HepG2 (cell line): ENCODE measurements around the gene IL1RL2. TPM values are rescaled to one million over a fixed set of nuclear protein-coding genes. Genes with fewer than 3 reads are reported as not detected.

Source experiments
- ATAC-seq: fragments of 200-7000 bp; cut with Tn5 transposase; 3 replicates; pipeline ENCODE4 v1.9.1; 2020; ENCODE audit warnings: mild to moderate bottlenecking, moderate library complexity
- BruUV-seq: library from RNA; stranded (reverse); fragments of 400-500 nt; replicated peaks from 2 replicates; lab custom pipeline; 2021; lab: Mats Ljungman, UMichigan
- CTCF ChIA-PET: fragments of 300-600 bp; formaldehyde crosslinking; extraction: SDS; loops from one replicate; lab custom pipeline; 2021; ENCODE audit warnings: low total read pairs, inconsistent platforms, low intra/inter-chr PET ratio; lab: Yijun Ruan, JAX
- POLR2A ChIA-PET: fragments of 350-600 bp; sonication (Branson Sonifier 250); formaldehyde crosslinking; loops from one replicate; lab custom pipeline; 2020; ENCODE audit warnings: antibody characterized with exemption, inconsistent platforms; lab: Yijun Ruan, JAX
- DNase-seq: peaks from one replicate; pipeline ENCODE4 v3.0.0-alpha.2; 2015; ENCODE audit warnings: low spot score
- FAIRE-seq: peaks from 3 replicates; lab custom pipeline; 2011; peaks lifted over from hg19 to GRCh38; lab: Jason Lieb, UNC
- H2AFZ ChIP-seq: one replicate; pipeline ENCODE4 v1.6.1; 2011; ENCODE audit warnings: low read length, inconsistent platforms
- H3K27ac ChIP-seq: fragments of 300-600 bp; 3 replicates; pipeline ENCODE4 v1.8.0; 2011; ENCODE audit warnings: mixed run types, mild to moderate bottlenecking, mixed read lengths, low read length, inconsistent platforms; ENCODE audit not compliant: insufficient read depth; ENCODE audit errors: extremely low read length
- H3K27me3 ChIP-seq, 2 experiments: fragments of 200-600 bp in 1 of 2; 2 replicates in 1 of 2; 3 replicates in 1 of 2; pipeline versions ENCODE4 v1.6.0 to v1.8.0; 2011; ENCODE audit warnings: low read length in 2 of 2, mild to moderate bottlenecking in 2 of 2, moderate library complexity in 2 of 2, inconsistent platforms in 1 of 2; ENCODE audit not compliant: insufficient read depth in 2 of 2, control insufficient read depth in 1 of 2
- H3K36me3 ChIP-seq, 2 experiments: fragments of 200-600 bp in 1 of 2; replicated peaks in 1 of 2; 2 replicates in 1 of 2; 3 replicates in 1 of 2; pipeline versions ENCODE4 v1.5.1 to v1.8.0; 2011; ENCODE audit warnings: low read length in 2 of 2, inconsistent platforms in 1 of 2; ENCODE audit not compliant: insufficient read depth in 2 of 2, control insufficient read depth in 1 of 2
- H3K4me1 ChIP-seq: 2 replicates; pipeline ENCODE4 v1.5.1; 2012; ENCODE audit warnings: low read length, inconsistent platforms; ENCODE audit not compliant: insufficient read depth
- H3K4me2 ChIP-seq: 2 replicates; pipeline ENCODE4 v1.6.0; 2011; ENCODE audit warnings: low read depth, low read length, inconsistent platforms
- H3K4me3 ChIP-seq, 3 experiments: fragments of 200-600 bp in 1 of 3; sonication (generic), shearing (Covaris generic) in 1 of 3; replicated peaks in 1 of 3; 2 replicates each; pipeline ENCODE4 v1.5.1; 2011 to 2016; ENCODE audit warnings: low read length in 3 of 3, inconsistent platforms in 2 of 3, low read depth in 2 of 3, mild to moderate bottlenecking in 2 of 3, control low read depth in 1 of 3, mixed read lengths in 1 of 3; ENCODE audit not compliant: insufficient read depth in 1 of 3
- H3K79me2 ChIP-seq: one replicate; pipeline ENCODE4 v1.6.1; 2011; ENCODE audit warnings: low read length, inconsistent platforms; ENCODE audit not compliant: insufficient read depth
- H3K9ac ChIP-seq: 2 replicates; pipeline ENCODE4 v1.6.0; 2011; ENCODE audit warnings: mild to moderate bottlenecking, low read depth, low read length, inconsistent platforms; ENCODE audit not compliant: insufficient read depth
- H3K9me3 ChIP-seq: 2 replicates; pipeline ENCODE4 v1.5.1; 2012; ENCODE audit warnings: mild to moderate bottlenecking, low read length
- H4K20me1 ChIP-seq: 2 replicates; pipeline ENCODE4 v1.6.0; 2011; ENCODE audit warnings: inconsistent platforms, mild to moderate bottlenecking, low read length, moderate library complexity; ENCODE audit not compliant: insufficient read depth
- BCLAF1 ChIP-seq: fragments of 450-650 bp; IDR thresholded peaks from 2 replicates; pipeline ENCODE4 v1.6.1; 2017; ENCODE audit warnings: mild to moderate bottlenecking
- FOXP1 ChIP-seq, 2 experiments: fragments of 450-650 bp in 1 of 2; IDR thresholded peaks; 2 replicates each; pipeline ENCODE4 v1.6.1; 2017 to 2018; ENCODE audit warnings: antibody characterized with exemption in 1 of 2
- KLF9 ChIP-seq: IDR thresholded peaks from 2 replicates; pipeline ENCODE4 v1.6.1; 2016; ENCODE audit warnings: low read depth
- MYC ChIP-seq: sonication (generic); formaldehyde crosslinking; IDR thresholded peaks from 2 replicates; pipeline ENCODE4 v1.9.0; 2021; ENCODE audit warnings: missing genetic modification reagents, borderline replicate concordance
- NCOA1 ChIP-seq: sonication (generic); formaldehyde crosslinking; IDR thresholded peaks from 2 replicates; pipeline ENCODE4 v1.9.0; 2021; ENCODE audit warnings: missing genetic modification reagents
- NR2C2 ChIP-seq: sonication (generic); formaldehyde crosslinking; IDR thresholded peaks from 2 replicates; pipeline ENCODE4 v1.4.0; 2020; ENCODE audit warnings: missing genetic modification reagents, mild to moderate bottlenecking, moderate library complexity, borderline replicate concordance
- PREB ChIP-seq: sonication (generic); formaldehyde crosslinking; IDR thresholded peaks from 2 replicates; pipeline ENCODE4 v1.4.0; 2020; ENCODE audit warnings: missing genetic modification reagents
- ZNF207 ChIP-seq: fragments of 450-650 bp; IDR thresholded peaks from 2 replicates; pipeline ENCODE4 v1.6.1; 2016; ENCODE audit warnings: antibody characterized with exemption, borderline replicate concordance
- ZNF615 ChIP-seq: sonication (generic); formaldehyde crosslinking; IDR thresholded peaks from 2 replicates; pipeline ENCODE4 v1.5.0; 2020; ENCODE audit warnings: mild to moderate bottlenecking, missing genetic modification reagents, borderline replicate concordance
- ZNF776 ChIP-seq: sonication (generic); formaldehyde crosslinking; IDR thresholded peaks from 2 replicates; pipeline ENCODE4 v1.4.0; 2020; ENCODE audit warnings: mild to moderate bottlenecking, missing genetic modification reagents
- WGBS: methylation state at CpG from one replicate; pipeline ENCODE4 v1.1.6; 2017; ENCODE audit warnings: low lambda C conversion rate; 5-methylcytosine and 5-hydroxymethylcytosine counted together
- in situ Hi-C: cut with HindIII; loops from 2 replicates; pipeline ENCODE4 v1.10.0; 2017; ENCODE audit warnings: low pct_unique_long_range_greater_than_20kb; ENCODE audit not compliant: extremely low pct_ligation_motif_present
- intact Hi-C: fragments of 100-400 bp; cut with micrococcal nuclease; formaldehyde crosslinking; loops from one replicate; pipeline ENCODE4 v1.10.0; 2022; ENCODE audit not compliant: unreplicated experiment
- polyA plus RNA-seq, 8 experiments: library from polyadenylated mRNA; depleted of rRNA in 3 of 8; stranded (reverse) in 7 of 8; unstranded in 1 of 8; fragments of >200 nt; fragmentation: Illumina TruSeq in 4 of 8; extraction: Trizol in 4 of 8; gene quantifications; 2 replicates each; pipeline versions ENCODE4 v1.2.1 to v1.2.3, GENCODE V29; 2011 to 2016; ENCODE audit warnings: low read depth in 4 of 8, missing spikeins in 1 of 8, mixed read lengths in 1 of 8; ENCODE audit not compliant: insufficient read depth in 1 of 8
- total RNA-seq, 5 experiments: library from RNA; depleted of rRNA; stranded (reverse); fragments of >200 nt; fragmentation: Illumina TruSeq; extraction: Trizol; gene quantifications; 2 replicates each; pipeline ENCODE4 v1.2.3, GENCODE V29; 2016; ENCODE audit warnings: low read depth in 1 of 5
- TF ChIP-seq, protein P1 (sequence below): sonication (generic); formaldehyde crosslinking; conservative IDR thresholded peaks from 2 replicates; pipeline ENCODE4 v1.4.0; 2020; ENCODE audit warnings: missing genetic modification reagents

Gene IL1RL2
- total and polyA plus RNA-seq, 2 of the 13 experiments (the other 11 are each of a cell fraction or from before 2014, with no cell fraction given) = 0.03 TPM; not detected in 1

- peaks cover 0 to 6% of the 10 kb centered on the region in 2 experiments; a peak in 1 of 5 replicates for H3K27me3 ChIP-seq
- H3K27ac ChIP-seq = no peak overlapping the region
- peak overlapping the region; percentile 16 for H2AFZ ChIP-seq
- H3K9me3 ChIP-seq = no peaks in the 10 kb centered on the region
- H3K4me3 ChIP-seq = peak overlapping the region in 2 of 3 experiments; percentile 13 to 45; a peak in 2 of 6 replicates
- no peak for DNase-seq
- intact Hi-C loops = no loop called here
- no peak for FAIRE-seq
- no peak for ATAC-seq
- TF ChIP-seq, protein P1, sequence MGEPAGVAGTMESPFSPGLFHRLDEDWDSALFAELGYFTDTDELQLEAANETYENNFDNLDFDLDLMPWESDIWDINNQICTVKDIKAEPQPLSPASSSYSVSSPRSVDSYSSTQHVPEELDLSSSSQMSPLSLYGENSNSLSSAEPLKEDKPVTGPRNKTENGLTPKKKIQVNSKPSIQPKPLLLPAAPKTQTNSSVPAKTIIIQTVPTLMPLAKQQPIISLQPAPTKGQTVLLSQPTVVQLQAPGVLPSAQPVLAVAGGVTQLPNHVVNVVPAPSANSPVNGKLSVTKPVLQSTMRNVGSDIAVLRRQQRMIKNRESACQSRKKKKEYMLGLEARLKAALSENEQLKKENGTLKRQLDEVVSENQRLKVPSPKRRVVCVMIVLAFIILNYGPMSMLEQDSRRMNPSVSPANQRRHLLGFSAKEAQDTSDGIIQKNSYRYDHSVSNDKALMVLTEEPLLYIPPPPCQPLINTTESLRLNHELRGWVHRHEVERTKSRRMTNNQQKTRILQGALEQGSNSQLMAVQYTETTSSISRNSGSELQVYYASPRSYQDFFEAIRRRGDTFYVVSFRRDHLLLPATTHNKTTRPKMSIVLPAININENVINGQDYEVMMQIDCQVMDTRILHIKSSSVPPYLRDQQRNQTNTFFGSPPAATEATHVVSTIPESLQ (CRISPR knock-in tag) = no peak
- TF ChIP-seq BCLAF1 (no peak), KLF9 (CRISPR knock-in tag) (0 out of 2 replicates have a peak, but pooled peaks have one; percentile 0), PREB (CRISPR knock-in tag) (no peak), ZNF615 (no peak), FOXP1 (IDR thresholded peaks at IDR 0.05) (0 out of 2 replicates have a peak, but pooled peaks have one; percentile 27), FOXP1 (CRISPR knock-in tag; IDR thresholded peaks at IDR 0.05) (no peak), NR2C2 (no peak), MYC (CRISPR knock-in tag) (no peak), ZNF776 (CRISPR knock-in tag) (no peak), ZNF207 (no peak), NCOA1 (CRISPR knock-in tag) (no peak)
- WGBS = 63% methylated on average over 7 of the region's 7 CpGs
- peak overlapping the region; percentile 46; the same call in 1 of the 2 replicates for H3K9ac ChIP-seq
- no peaks in the 10 kb centered on the region for H3K79me2 ChIP-seq
- H3K36me3 ChIP-seq = no peaks in the 10 kb centered on the region
- peaks cover 52% of the 10 kb centered on the region for H3K4me1 ChIP-seq
- H4K20me1 ChIP-seq = no peaks in the 10 kb centered on the region
- CTCF ChIA-PET = no interaction called here
- in situ Hi-C loops = no loop called here
- H3K4me2 ChIP-seq = peak overlapping the region; percentile 64
- POLR2A ChIA-PET = no interaction called here
- no TSS peak for BruUV-seq
Observed at GRCh38 chr2:102226612-102227391, 40.0 kb downstream of the IL1RL2 start.
